ENCODE data around the gene RNPC3.
"Not testable (repeated sequence)": the region's sequence is repeated elsewhere in the genome, so short reads cannot be mapped to it uniquely, and the experiment has no call there.

RNPC3 gene

DNA sequence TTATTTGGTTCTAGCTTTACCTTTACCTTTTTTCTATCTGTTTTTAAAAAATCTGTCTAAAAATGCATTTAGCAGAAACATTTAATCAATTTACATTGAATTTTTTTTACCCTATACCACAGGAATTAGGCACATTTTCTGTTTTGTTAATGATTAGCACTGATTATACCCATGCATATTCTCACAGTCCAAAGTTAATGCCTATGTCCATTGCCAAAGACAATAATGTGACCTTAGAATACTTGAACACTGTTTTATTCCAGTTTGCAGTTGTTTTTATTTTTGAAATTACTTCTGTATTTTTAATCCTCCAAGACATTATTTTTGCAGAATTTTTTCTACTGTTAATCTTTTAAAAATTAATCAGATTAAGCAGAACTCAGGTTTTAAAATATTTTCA lies 34.9 kb downstream of the RNPC3 start:
- DNase-seq (ENCODE audit: low spot score): no peak

- not testable (repeated sequence) for DNase-seq (ENCODE audit: low spot score)
Measured at GRCh38 chr1:103561124-103561523, 35.6 kb downstream of the RNPC3 start.

- DNase-seq (ENCODE audit: low spot score): peak; percentile 4
Measured at GRCh38 chr1:103561643-103562395, 36.3 kb downstream of the RNPC3 start.

- DNase-seq (ENCODE audit: low spot score): no peak
Measured at GRCh38 chr1:103563056-103563455, 37.6 kb downstream of the RNPC3 start.

DNA sequence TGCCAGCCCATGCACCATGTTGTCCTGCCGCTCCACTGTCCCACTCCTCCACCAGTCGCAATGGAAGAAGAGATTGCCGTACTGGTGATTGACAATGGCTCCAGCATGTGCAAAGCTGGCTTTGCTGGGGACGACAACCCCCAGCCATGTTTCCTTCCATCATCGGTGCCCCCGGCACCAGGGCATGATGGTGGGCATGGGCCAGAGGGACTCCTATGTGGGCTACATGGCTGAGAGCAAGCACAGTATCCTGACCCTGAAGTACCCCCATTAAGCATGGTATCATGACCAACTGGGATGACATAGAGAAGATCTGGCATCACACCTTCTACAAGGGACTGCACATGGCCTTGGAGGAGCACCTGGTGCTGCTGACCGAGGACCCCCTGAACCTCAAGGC lies 44.0 kb downstream of the RNPC3 start:
- no peak for DNase-seq (ENCODE audit: low spot score)

DNA sequence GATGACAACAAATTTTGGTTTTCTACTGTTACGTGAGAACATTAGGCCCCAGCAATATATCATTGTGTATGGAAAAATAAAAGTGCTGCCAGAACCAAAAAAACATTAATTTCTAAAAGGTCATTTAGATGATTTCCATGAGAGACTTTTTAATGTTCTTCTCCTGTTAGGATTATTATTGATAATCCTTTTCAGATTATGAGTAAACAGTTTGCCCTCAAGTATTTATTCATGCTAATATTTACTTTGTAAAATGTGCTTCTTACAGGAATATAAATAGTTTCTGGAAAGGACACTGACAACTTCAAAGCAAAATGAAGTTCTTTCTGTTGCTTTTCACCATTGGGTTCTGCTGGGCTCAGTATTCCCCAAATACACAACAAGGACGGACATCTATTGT lies 45.8 kb downstream of the RNPC3 start, which contains the start of gene AMY2B:
Gene AMY2B, plus strand, starts transcription at position 301 of the 400 bp plus-strand sequence. Its CDS starts 14 bp downstream, at position 315.
- not testable (repeated sequence) for DNase-seq (ENCODE audit: low spot score)

GRCh38 chr1:103576065-103576464 lies 50.6 kb downstream of the RNPC3 start:
- no peak for DNase-seq (ENCODE audit: low spot score)

DNA sequence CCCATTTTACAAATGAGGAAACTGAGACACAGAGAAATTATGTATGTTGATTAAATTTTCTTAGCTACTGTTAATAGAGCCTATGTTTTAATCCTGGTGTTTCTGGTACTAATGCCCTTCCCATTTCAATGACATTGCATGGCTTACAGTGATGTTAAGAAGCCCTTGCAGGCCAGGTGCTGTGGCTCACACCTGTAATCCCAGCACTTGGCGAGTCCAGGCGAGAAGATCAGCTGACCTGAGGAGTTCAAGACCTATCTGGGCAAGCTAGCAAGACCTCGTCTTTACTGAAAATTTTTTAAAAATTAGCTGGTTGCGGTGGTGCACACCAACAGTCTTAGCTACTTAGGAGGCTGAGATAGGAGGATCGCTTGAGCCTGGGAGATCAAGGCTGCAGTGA lies 51.3 kb downstream of the RNPC3 start:
- DNase-seq (ENCODE audit: low spot score): not testable (repeated sequence)

- DNase-seq (ENCODE audit: low spot score): no peak
Measured at GRCh38 chr1:103582464-103582863, 57.0 kb downstream of the RNPC3 start.

GRCh38 chr1:103583887-103584286 lies 58.4 kb downstream of the RNPC3 start:
- DNase-seq (ENCODE audit: low spot score): no peak

GRCh38 chr1:103584537-103584936 lies 59.0 kb downstream of the RNPC3 start:
- DNase-seq (ENCODE audit: low spot score): no peak

- DNase-seq (ENCODE audit: low spot score): not testable (repeated sequence)
Measured at GRCh38 chr1:103602740-103603139, 77.2 kb downstream of the RNPC3 start.

All from GM03348 (cell line).